Neural crest cell (in vitro differentiated cells): ENCODE data around the gene FILIP1L. TPM values are rescaled to one million over a fixed set of nuclear protein-coding genes. Genes with fewer than 3 reads are reported as not detected.
"Not testable (repeated sequence)": the region's sequence is repeated elsewhere in the genome, so short reads cannot be mapped to it uniquely, and the experiment has no call there.

ENCODE experiments used
- DNase-seq: peaks from one replicate; pipeline ENCODE4 v3.0.0; 2021; ENCODE audit warnings: low read depth, mixed read lengths, low spot score
- H3K27ac Mint-ChIP-seq: one replicate; pipeline ENCODE4 v1.8.0; 2021; ENCODE audit warnings: mild to moderate bottlenecking, mixed read lengths; ENCODE audit not compliant: unreplicated experiment
- H3K27me3 Mint-ChIP-seq: 2 replicates; pipeline ENCODE4 v1.8.0; 2021; ENCODE audit warnings: low read depth, mild to moderate bottlenecking, mixed read lengths
- H3K36me3 Mint-ChIP-seq: 2 replicates; pipeline ENCODE4 v1.8.0; 2021; ENCODE audit warnings: low read depth, mild to moderate bottlenecking, mixed read lengths
- H3K4me1 Mint-ChIP-seq: 2 replicates; pipeline ENCODE4 v1.8.0; 2021; ENCODE audit warnings: mixed read lengths
- H3K4me3 Mint-ChIP-seq: one replicate; pipeline ENCODE4 v1.8.0; 2021; ENCODE audit warnings: mild to moderate bottlenecking, mixed read lengths
- H3K9me3 Mint-ChIP-seq: 2 replicates; pipeline ENCODE4 v1.8.0; 2021; ENCODE audit warnings: mixed read lengths
- CTCF ChIP-seq: fragments of 200-600 bp; sonication (generic); conservative IDR thresholded peaks from 2 replicates; pipeline ENCODE4 v1.5.0; 2021; ENCODE audit warnings: antibody characterized with exemption, mild to moderate bottlenecking
- total RNA-seq: library from RNA; stranded (reverse); gene quantifications from 2 replicates; pipeline ENCODE4 v1.2.1, GENCODE V29; 2021

FILIP1L gene
- total RNA-seq, 1 donor from 2014 or later, result 9.8 TPM

GRCh38 chr3:100099621-100100020 lies 14.7 kb downstream of the FILIP1L start:
- H3K36me3 Mint-ChIP-seq, result peaks cover 2% of the 10 kb centered on the region
- H3K27ac Mint-ChIP-seq, result no peak overlapping the region
- DNase-seq, result no peak
- H3K27me3 Mint-ChIP-seq, result no peaks in the 10 kb centered on the region
- no peaks in the 10 kb centered on the region for H3K9me3 Mint-ChIP-seq
- no peak for TF ChIP-seq CTCF
- H3K4me3 Mint-ChIP-seq, result no peak overlapping the region
- peaks cover 27% of the 10 kb centered on the region for H3K4me1 Mint-ChIP-seq

DNA sequence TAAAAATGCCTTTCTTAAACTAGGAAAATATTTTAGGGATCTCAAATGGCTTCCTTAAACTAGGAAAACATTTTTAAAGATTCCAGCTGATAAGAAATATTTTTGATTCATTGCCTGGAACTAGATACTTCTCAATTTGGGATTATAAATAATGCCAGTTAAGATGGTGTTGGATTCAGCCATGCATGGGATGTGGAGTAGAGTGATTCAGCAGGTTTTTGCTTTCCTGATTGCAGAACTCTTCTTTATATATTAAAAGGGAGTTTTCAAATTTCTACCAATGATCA lies 15.6 kb downstream of the FILIP1L start:
- H3K4me3 Mint-ChIP-seq, result no peak overlapping the region
- no peaks in the 10 kb centered on the region for H3K9me3 Mint-ChIP-seq
- peaks cover 27% of the 10 kb centered on the region for H3K4me1 Mint-ChIP-seq

DNA sequence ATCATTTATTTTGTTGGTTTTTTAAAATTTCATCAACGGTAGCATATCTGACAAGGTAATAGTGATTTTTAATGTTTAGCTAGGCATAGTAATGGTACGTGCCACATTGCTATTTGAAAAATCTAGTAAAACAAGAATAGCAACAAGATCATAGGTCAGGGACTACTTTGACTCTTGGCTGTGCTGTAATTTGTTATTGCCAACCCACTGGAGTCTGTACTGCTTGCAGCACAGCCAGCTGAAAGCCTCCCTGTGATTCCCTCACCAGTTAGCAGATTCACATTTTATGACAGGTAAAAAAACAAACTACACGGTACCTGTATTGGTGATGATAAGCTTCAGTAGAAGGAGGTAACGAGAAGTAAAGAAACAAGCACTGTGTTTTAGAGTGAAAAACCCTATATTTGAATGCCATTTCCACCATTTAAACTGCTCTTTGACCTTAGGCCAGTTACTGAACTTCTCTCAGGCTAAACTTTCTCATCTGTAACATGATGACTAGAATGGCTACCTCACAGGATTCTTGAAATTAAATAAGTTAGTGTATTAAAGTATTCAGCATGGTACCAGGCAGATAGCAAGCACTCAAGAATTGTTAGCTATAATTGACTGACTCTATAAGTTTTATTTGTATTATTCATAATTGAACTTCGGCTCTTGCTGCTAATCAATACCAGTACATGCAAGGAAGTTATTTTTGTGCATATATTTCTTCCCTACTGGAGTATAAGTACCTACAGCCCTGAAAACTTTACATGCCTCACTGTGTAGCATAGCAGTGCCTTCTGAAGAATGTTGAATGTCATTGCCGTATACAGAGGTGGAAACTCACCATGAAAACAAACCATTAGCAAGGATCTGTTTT lies 16.1 kb downstream of the FILIP1L start:
- no peak for TF ChIP-seq CTCF
- Mint-ChIP-seq H3K27ac (no peak overlapping the region), H3K36me3 (peaks cover 2% of the 10 kb centered on the region), H3K27me3 (no peaks in the 10 kb centered on the region), H3K4me3 (no peak overlapping the region), H3K9me3 (no peaks in the 10 kb centered on the region), H3K4me1 (peaks cover 27% of the 10 kb centered on the region)
- no peak for DNase-seq

More for the DNA sequence above, 15.6 kb downstream of the FILIP1L start:
- peaks cover 2% of the 10 kb centered on the region for H3K36me3 Mint-ChIP-seq
- H3K27me3 Mint-ChIP-seq, result no peaks in the 10 kb centered on the region
- H3K27ac Mint-ChIP-seq, result no peak overlapping the region
- TF ChIP-seq CTCF, result no peak
- no peak for DNase-seq

GRCh38 chr3:100096866-100097265 lies 17.4 kb downstream of the FILIP1L start:
- Mint-ChIP-seq H3K27ac (no peak overlapping the region), H3K4me3 (no peak overlapping the region), H3K27me3 (no peaks in the 10 kb centered on the region), H3K36me3 (peaks cover 2% of the 10 kb centered on the region), H3K4me1 (peaks cover 27% of the 10 kb centered on the region), H3K9me3 (no peaks in the 10 kb centered on the region)
- TF ChIP-seq CTCF, result no peak
- no peak for DNase-seq

DNA sequence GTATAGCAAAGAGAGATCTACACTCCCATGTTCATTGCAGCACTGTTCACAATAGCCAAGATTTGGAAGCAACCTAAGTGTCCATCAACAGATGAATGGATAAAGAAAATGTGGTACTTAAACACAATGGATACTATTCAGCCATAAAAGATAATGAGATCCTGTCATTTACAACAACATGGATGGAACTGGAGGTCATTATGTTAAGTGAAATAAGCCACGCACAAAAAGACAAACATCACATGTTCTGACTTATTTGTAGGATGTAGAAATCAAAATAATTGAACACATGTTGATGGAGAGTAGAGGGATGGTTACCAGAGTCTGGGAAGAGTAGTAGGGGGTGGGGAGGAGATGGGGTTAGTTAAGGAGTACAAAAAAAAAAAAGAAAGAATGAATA lies 18.0 kb downstream of the FILIP1L start:
- H3K27me3 Mint-ChIP-seq, H3K4me3 Mint-ChIP-seq, H3K36me3 Mint-ChIP-seq, DNase-seq, H3K27ac Mint-ChIP-seq, H3K9me3 Mint-ChIP-seq: not testable (repeated sequence)
- peaks cover 27% of the 10 kb centered on the region for H3K4me1 Mint-ChIP-seq

GRCh38 chr3:100093831-100094230 lies 20.5 kb downstream of the FILIP1L start:
- H3K36me3 Mint-ChIP-seq, result no peaks in the 10 kb centered on the region
- no peak overlapping the region for H3K27ac Mint-ChIP-seq
- H3K27me3 Mint-ChIP-seq, result no peaks in the 10 kb centered on the region

More at GRCh38 chr3:100093831-100094230, 20.5 kb downstream of the FILIP1L start:
- Mint-ChIP-seq H3K9me3 (no peaks in the 10 kb centered on the region), H3K4me1 (peaks cover 43% of the 10 kb centered on the region), H3K4me3 (no peak overlapping the region)
- DNase-seq, result no peak
- no peak for TF ChIP-seq CTCF
